ENCODE measurements around the gene MLC1.

Gene MLC1

DNA sequence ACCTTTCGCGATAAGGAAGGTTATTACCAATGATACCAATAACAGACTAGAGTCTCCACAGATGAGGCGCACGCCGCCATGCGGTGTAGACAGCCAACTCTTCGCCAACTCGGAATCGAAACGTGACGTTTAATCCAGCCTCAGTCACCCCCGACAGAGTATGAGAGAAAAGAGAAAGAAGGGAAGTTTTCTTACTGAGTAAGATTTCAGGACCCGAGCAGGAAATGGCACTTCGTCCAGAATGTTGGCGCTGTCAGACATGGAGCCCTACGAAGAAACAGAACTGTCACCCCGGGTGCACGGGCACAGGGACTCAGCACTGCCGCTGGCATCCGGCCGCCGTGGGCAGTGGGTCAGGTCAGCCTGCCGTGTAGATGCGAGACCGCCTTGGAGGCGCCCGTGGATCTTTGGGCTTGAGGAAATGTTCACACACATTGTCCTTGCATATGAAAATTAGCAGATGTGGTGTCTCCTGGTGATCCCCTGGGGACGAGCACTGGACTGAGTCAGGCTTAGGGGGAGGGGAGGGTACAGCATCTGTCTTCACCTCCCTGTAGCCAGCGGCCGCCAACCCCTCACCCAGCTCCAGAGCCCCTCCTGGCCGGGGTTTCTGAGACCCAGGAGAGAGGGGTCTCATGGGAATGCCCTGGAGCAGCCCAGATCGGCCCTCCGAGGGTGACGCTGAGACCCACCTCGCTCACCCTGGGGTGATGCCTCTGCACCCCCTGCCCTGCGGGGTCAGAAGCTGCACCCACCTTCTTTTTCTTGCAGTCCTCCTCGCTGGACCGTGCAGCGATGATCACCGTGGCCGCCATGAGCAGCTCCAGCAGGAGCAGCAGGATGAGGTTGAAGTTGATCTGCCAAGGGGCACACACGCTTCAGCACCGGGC, 8.3 kb downstream of the MLC1 start:
- no peak for DNase-seq (ENCODE audit: low spot score)

- DNase-seq (ENCODE audit: low spot score) = no peak
Measured at GRCh38 chr22:50074551-50075530, 10.4 kb downstream of the MLC1 start.

- DNase-seq (ENCODE audit: low spot score) = no peak
Measured at GRCh38 chr22:50074056-50074455, 11.2 kb downstream of the MLC1 start.

DNA sequence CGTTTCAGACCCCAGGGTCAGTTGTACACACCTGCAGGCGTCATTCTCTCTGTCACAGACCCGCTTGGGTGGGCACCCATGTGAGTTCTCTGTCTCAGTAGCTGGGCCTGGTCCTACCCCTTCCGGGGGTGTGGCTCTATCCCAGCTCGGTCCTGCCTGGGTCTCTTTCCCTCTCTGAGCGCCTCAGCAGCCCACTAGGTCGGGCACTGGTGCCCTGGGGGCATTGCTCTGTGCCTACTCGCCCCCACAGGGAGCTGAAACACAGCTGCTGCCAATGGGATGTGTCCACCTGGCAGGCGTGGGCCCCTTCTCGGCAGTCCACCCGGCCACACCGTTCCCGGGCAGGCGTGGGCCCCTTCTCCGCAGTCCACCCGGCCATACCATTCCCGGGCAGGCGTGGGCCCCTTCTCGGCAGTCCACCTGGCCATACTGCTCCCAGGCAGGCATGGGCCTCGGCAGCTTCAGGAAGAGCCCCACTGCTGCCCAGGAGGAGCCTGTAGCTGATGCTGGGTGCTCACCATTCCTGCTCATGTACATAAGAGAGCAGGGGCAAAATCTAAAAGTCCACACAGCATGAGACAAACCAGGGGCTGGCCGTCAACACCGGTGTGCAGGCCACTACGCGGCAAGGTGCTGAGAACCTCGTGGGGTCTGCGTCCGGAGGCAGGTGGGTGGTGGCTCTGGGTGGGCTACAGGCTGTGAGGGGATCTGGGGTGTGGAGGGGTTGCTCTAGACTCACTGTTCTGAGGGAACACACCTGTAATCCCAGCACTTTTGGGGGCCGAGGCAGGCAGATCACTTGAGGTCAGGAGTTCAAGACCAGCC, 12.3 kb downstream of the MLC1 start:
- no peak for DNase-seq (ENCODE audit: low spot score)

DNA sequence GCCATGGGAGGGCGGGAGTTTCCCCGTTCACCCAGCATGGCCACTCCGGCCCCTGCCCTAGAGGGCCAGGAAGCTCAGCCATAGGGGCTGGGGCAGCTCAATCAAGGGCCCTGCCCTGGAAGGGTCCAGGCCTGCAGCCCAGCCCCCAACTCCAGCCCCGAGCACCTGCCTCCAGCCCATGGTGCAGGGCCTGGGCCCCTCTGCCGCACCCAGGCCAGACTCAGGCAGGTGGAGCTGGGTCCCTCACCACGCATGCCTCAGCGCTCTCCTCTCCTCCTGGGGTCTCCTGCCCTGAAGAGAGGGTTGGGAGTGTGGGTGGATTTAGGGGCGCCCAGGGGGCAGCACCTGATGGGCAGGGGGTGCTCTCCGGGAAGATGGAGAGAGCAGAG, 13.1 kb downstream of the MLC1 start:
- DNase-seq (ENCODE audit: low spot score) = no peak

- DNase-seq (ENCODE audit: low spot score) = no peak
Measured at GRCh38 chr22:50071432-50072166, 13.6 kb downstream of the MLC1 start.

GRCh38 chr22:50070366-50070765, 14.9 kb downstream of the MLC1 start:
- DNase-seq (ENCODE audit: low spot score) = no peak

DNA sequence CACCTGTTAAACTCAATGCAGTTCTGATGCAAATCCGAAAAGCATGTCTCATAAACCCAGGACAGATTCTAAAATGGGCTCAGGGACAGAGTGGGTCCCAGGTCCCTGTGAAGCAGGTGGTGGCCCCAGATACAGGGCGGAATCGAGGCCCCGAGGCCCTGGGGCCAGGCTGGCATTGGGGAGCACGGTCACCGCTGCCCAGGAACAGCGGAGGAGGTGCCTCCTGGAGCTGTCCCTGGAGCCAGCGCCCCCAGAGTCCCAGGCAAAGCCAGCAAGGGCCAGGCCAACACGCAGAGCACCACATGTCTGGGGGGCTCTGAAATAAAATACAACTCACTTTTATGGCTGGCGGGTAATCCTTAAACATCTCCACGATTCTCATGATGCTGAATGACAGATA, 17.1 kb downstream of the MLC1 start:
- no peak for DNase-seq (ENCODE audit: low spot score)

DNA sequence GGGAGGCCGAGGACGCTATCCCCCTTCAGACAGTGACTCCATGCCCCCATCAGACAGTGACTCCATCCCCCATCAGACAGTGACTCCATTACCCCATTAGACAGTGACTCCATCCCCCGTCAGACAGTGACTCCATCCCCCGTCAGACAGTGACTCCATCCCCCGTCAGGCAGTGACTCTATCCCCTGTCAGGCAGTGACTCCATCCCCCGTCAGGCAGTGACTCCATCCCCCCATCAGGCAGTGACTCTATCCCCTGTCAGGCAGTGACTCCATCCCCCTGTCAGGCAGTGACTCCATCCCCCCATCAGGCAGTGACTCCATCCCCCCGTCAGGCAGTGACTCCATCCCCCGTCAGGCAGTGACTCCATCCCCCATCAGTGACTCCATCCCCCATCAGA, 18.0 kb downstream of the MLC1 start:
- no peak for DNase-seq (ENCODE audit: low spot score)

DNA sequence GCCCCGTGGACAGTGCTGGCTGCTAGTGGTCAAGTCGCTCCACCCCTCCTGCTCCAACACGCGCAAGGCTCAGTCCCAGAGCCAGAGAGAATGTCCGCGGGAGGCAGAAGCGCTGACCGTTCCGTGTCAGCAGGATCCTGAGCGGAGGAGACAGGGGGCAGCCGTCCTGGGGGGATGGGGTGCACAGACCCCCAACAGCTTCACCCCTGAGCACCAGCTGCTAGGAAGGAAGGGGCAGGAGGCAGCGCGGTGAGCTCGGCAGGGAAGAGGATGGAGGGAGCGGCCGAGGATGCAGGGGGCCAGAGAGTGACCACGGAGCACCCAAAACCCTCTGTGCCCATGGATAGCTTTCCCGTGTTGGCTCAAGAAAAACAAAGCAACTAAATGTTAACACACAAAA, 20.8 kb downstream of the MLC1 start:
- DNase-seq (ENCODE audit: low spot score) = no peak

DNA sequence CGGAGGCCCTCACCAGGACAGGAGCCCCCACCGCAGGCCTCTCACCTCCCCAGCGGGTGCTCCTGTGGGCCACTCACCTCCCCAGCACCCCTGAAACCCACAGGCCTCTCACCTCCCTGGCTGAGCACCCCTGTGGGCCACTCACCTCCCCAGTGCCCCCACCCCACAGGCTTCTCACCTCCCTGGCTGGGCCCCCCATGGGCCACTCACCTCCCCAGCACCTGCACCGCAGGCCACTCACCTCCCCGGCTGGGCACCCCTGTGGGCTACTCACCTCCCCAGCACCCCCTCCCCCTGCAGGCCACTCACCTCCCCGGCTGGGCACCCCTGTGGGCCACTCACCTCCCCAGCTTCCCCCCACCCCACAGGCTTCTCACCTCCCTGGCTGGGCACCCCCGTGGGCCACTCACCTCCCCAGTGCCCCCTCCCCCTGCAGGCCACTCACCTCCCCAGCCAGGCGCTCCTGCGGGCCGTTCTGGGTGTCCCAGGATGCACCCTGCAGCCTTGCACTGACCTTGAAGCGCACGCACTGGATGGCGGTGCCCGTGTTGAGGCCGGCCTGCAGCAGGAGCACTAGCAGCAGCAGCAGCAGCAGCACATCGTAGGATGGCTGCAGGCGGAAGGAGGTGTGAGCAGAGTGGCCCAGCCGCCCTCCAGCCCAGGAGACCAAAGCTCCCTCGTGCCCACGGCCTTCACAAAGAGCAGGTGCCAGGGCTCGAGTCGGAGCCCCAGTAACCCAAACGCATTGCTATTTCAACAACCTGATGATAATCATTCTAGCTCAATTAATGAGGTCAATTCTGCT, 21.4 kb downstream of the MLC1 start:
- DNase-seq (ENCODE audit: low spot score) = no peak

GRCh38 chr22:50062509-50063135, 22.6 kb downstream of the MLC1 start:
- DNase-seq (ENCODE audit: low spot score) = no peak

- DNase-seq (ENCODE audit: low spot score) = no peak
Measured at GRCh38 chr22:50061824-50062355, 23.3 kb downstream of the MLC1 start.

- no peak for DNase-seq (ENCODE audit: low spot score)
Measured at GRCh38 chr22:50061141-50061823, 23.9 kb downstream of the MLC1 start.

- DNase-seq (ENCODE audit: low spot score) = no peak
Measured at GRCh38 chr22:50060441-50061140, 24.6 kb downstream of the MLC1 start.

DNA sequence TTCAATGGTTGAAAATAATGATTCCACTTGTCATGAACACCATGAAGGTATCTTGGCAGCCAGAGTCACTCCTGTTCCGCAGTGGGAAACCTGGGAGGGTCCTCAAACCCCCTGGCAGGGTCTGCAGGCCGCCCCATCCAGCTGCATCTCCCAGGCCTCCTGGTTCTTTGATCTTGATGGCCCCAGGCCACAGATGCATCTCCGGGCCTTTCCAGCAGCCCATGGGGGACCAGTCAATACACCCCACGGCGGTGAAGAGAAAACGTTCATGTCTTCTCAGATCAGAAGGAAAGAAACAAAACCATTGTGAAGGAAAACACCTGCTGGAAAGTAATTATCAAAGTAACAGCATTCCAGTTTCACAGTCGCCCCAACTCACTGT, 25.4 kb downstream of the MLC1 start:
- DNase-seq (ENCODE audit: low spot score) = no peak

- DNase-seq (ENCODE audit: low spot score) = no peak
Measured at GRCh38 chr22:50058906-50059880, 26.0 kb downstream of the MLC1 start.
